ENCODE data around the gene OLAH. TPM values are rescaled to one million over a fixed set of nuclear protein-coding genes. Genes with fewer than 3 reads are reported as not detected.

The OLAH gene
- total RNA-seq, 2 donors from 2014 or later: 0.89 to 1.2 TPM

DNA sequence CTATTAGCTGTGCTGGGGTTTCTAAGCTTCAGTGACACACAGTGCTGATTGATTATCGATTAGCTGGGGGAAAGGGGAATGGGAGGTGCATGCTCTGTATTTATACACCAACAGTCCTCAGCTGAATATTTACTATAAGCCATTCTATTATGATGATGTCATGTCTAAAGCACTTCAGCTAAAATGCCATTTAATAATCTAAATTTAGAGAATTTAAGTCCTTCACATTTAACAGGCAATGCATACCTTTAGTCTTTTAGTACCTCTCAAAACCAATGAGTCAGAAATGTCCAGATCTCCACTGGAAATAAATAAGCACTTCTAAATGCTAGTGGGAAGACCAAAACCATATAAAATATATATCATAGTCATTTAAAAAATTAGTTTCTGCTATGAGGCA lies 78.0 kb downstream of the OLAH start:
- no peaks in the 10 kb centered on the region for H3K27me3 Mint-ChIP-seq
- DNase-seq (ENCODE audit: low spot score): no peak
- no peak overlapping the region for H3K27ac Mint-ChIP-seq
- no peak overlapping the region for H3K4me3 Mint-ChIP-seq
- peaks cover 3 to 8% of the 10 kb centered on the region in 2 donors for H3K4me1 Mint-ChIP-seq (ENCODE audit: low read depth in 2 of 2)
- ATAC-seq: no peak
- H3K9me3 Mint-ChIP-seq: no peaks in the 10 kb centered on the region
- H3K36me3 Mint-ChIP-seq: no peaks in the 10 kb centered on the region

DNA sequence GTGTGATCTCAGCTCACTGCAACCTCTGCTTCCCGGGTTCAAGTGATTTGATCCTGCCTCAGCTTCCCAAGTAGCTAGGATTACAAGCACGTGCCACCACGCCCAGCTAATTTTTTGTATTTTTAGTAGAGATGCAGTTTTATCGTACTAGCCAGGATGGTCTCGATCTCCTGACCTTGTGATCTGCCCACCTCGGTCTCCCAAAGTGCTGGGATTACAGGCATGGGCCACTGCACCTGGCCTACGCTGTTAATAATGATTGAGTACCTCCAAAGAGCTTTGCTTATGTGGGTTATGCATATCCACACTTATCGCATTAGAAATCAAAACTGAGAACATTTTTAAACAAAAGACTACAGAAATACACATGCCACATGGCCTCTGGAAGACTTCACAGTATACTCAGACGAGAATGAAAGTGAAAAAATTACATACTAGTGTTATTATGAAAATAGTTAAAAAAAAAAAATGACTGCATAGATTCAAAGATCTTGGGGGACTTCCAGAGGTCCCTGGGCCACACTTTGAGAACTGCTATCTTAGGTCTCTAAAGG lies 78.8 kb downstream of the OLAH start:
- H3K4me1 Mint-ChIP-seq (ENCODE audit: low read depth in 2 of 2): peaks cover 3 to 8% of the 10 kb centered on the region in 2 donors
- peak overlapping the region; percentile 12 for H3K4me3 Mint-ChIP-seq
- ATAC-seq: peak in 1 of 2 donors; percentile 62
- peak overlapping the region; percentile 50 to 65 for H3K27ac Mint-ChIP-seq
- DNase-seq (ENCODE audit: low spot score): no peak
- H3K36me3 Mint-ChIP-seq: no peaks in the 10 kb centered on the region
- H3K9me3 Mint-ChIP-seq: no peaks in the 10 kb centered on the region
- no peaks in the 10 kb centered on the region for H3K27me3 Mint-ChIP-seq

Other genes starting within 250 kb of the OLAH start
- 1 to 10 TPM in 1 of 2 donors, under 1 TPM in 1; 0.48 to 1.0 TPM for gene CDNF, start 205.9 kb upstream of the OLAH start, total RNA-seq
- gene HSPA14, start 205.6 kb upstream of the OLAH start, total RNA-seq: 10 to 100 TPM; 30.3 to 32.4 TPM
- gene MSANTD7, start 205.6 kb upstream of the OLAH start, total RNA-seq: 10 to 100 TPM; 25.4 to 30.3 TPM
- gene SUV39H2, start 165.1 kb upstream of the OLAH start, total RNA-seq: 10 to 100 TPM; 20.4 to 40.5 TPM
- gene DCLRE1C, start 89.8 kb upstream of the OLAH start, total RNA-seq: 10 to 100 TPM; 24.8 to 37.3 TPM
- gene MEIG1, start 84.6 kb upstream of the OLAH start, total RNA-seq: not detected
- under 1 TPM; 0.90 to 0.98 TPM for gene ACBD7, start 44.8 kb downstream of the OLAH start, total RNA-seq
- gene RPP38, start 53.4 kb downstream of the OLAH start, total RNA-seq: 10 to 100 TPM; 13.4 to 21.4 TPM
- 1 to 10 TPM; 3.4 to 8.6 TPM for gene NMT2, start 124.8 kb downstream of the OLAH start, total RNA-seq